ENCODE measurements around the gene FCHSD2. TPM values are rescaled to one million over a fixed set of nuclear protein-coding genes. Genes with fewer than 3 reads are reported as not detected.
A peak's percentile ranks its signal among the peaks of the same experiment; 100 is the strongest.

FCHSD2 gene
- total RNA-seq, 1 experiment from 2014 or later: 7.1 TPM

DNA sequence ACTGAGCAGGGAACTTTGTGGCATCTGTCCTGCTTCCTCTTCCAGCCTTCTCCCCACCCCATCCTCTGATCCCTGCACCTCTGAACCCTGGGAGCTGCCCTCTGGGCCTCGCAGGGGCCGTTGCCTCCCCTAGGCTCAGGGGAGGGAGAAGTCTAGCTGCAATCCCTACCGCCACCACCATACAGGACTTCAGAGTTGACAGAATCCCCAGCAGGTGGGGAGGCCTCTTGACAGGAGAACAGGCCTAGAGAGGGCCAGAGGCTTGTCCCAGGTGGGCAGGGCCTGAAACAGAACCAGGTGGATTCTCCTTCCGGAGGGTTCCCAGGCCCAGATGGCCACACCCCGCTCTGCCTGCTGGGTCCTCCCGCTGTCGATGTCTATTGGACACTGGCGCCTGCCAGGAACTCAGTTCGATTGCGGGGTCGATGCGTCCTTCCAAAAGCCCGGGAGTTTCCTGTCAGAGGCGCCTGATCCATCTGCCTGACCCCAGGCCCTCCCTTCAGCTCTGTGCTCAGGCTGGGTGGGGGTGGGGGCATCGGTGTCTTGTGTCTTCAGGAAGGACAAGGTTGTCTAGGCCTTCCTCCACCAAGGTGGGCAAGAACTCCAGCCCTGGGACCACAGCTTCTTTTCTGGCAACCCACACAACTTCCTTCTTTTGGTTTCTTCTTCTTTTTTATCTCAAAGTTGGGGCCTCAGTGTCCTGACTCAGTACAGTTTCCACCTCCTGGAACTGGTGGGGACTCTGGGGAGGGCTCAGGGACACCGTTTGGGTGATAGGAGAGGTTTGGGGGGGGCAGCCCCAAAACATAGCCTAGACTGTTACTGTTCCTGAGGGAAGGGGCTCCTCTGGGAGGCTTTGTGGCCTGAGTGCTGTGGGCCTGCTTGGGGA is 354.7 kb downstream of the FCHSD2 start:
- H4K20me1 ChIP-seq (ENCODE audit: low read length): no peaks in the 10 kb centered on the region
- H3F3A ChIP-seq (ENCODE audit: low read length, unreplicated experiment): no peaks in the 10 kb centered on the region
- H2AFZ ChIP-seq (ENCODE audit: low read length): no peak overlapping the region
- peaks cover 44% of the 10 kb centered on the region for H3K4me1 ChIP-seq (ENCODE audit: insufficient read depth, low read length)
- H3K27ac ChIP-seq (ENCODE audit: low read length): peak overlapping the region; percentile 83
- intact Hi-C loops (cut with micrococcal nuclease): no loop called here
- ChIA-PET CTCF (interaction anchor here (1.0 kb wide), 1 partner anchor 10 kb away, joined by 4 read pairs; no protein-coding TSS in a partner anchor), POLR2A (ENCODE audit: unreplicated experiment) (interaction anchor here (0.6 kb wide), 1 partner anchor 26 kb away, joined by 3 read pairs; no protein-coding TSS in a partner anchor)
- ATAC-seq: no peak
- no peaks in the 10 kb centered on the region for H3K27me3 ChIP-seq (ENCODE audit: low read length)
- BruUV-seq (replicated peaks): no TSS peak
- H3K4me2 ChIP-seq (ENCODE audit: low read length): no peak overlapping the region
- no peaks in the 10 kb centered on the region for H3K79me2 ChIP-seq (ENCODE audit: low read length)
- no peaks in the 10 kb centered on the region for H3K9me3 ChIP-seq (ENCODE audit: low read length)
- no peaks in the 10 kb centered on the region for H3K36me3 ChIP-seq (ENCODE audit: low read depth, low read length)
- no peak overlapping the region for H3K4me3 ChIP-seq (ENCODE audit: low read length)
- TF ChIP-seq CTCF (conservative IDR thresholded peaks at IDR 0.05; ENCODE audit: low read depth, low read length) (peak; percentile 17; the same call in 1 of the 2 replicates), EZH2 (IDR thresholded peaks at IDR 0.05; ENCODE audit: low read length, unreplicated experiment) (no peak)
- H3K9me2 ChIP-seq (replicated peaks; ENCODE audit: low read length): no peaks in the 10 kb centered on the region
- DNase-seq: no peak
- H3K9ac ChIP-seq (ENCODE audit: low read length): no peak overlapping the region

Other genes with a start within 250 kb of the FCHSD2 start
- 54.8 and 72.9 TPM in 2 replicates for gene P2RY2, start 76.0 kb upstream of the FCHSD2 start, total RNA-seq (2014; rRNA removed)
- gene P2RY6, start 130.0 kb upstream of the FCHSD2 start, total RNA-seq (2014; rRNA removed): 1.6 and 2.0 TPM in 2 replicates
- gene ARHGEF17, start 166.0 kb upstream of the FCHSD2 start, total RNA-seq (2014; rRNA removed): 6.2 and 11.0 TPM in 2 replicates
- gene RELT, start 234.1 kb upstream of the FCHSD2 start, total RNA-seq (2014; rRNA removed): 24.5 and 34.0 TPM in 2 replicates